ENCODE measurements around the gene COL9A3. TPM values are rescaled to one million over a fixed set of nuclear protein-coding genes. Genes with fewer than 3 reads are reported as not detected.
"Not testable (repeated sequence)": the region's sequence is repeated elsewhere in the genome, so short reads cannot be mapped to it uniquely, and the experiment has no call there.

COL9A3 gene
- total RNA-seq, 1 donor from 2014 or later: 5.5 TPM

DNA sequence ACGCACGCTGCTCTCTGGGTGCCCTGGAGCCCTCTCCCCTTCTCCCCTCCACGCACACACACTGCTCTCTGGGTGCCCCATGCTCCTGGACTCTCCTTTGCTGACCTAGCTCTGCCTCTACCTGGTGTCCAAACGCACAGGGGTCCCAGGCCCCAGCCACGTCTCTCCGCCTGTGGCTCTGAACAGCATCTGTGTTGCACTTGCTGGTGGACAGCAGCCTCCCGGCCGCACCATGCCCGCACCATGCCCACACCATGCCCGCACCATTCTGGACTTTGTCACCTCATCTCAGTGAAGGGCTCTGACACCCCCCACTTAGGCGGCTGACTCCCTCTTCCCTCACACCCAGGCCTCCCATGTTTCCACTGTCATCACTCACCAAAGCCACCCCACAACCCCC is 23.0 kb downstream of the COL9A3 start:
- intact Hi-C loops (cut with DNase I): no loop called here
- DNase-seq (ENCODE audit: missing footprints) (no peak), ATAC-seq (no peak)

DNA sequence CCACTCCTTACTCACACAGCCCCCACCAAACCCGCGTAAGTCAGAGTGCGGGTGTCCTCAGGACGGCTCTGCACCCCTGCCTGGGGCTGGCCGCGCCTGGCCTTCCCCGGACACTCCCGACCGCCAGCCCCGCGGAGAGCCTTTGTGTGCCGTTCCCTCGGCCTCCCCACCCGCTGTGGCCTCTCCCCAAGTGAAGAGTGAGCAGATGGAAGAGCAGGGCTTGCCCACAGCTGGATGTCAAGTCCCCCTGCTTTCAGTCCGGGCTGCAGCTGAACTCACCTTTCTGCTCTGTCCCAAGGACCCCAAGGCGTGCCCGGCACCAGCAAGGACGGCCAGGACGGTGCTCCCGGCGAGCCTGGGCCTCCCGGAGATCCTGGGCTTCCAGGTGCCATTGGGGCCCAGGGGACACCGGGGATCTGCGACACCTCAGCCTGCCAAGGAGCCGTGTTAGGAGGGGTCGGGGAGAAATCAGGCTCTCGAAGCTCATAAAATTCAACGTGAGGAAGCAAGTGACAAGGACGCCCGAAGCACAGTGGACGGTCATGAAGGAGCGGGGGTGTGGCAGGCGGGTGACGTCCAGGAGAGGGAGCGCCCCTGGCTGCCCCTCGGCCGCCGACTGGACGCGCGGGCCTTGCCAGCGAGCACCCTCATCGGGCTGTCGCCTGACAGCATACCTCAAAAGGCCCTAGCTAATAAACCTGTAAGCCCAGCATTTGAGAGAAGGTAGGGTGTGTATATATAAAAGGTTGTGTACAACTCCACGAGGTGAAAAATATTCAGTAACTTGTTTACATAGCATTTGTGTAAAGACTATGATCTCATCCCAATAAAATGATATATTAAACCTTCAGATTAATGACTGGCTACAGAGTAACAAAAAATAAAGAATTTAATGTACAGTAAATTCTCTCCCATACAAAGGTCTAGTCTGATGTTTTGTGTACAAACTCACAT is 23.7 kb downstream of the COL9A3 start:
- peak; percentile 15 for DNase-seq (ENCODE audit: missing footprints)
- no peak for ATAC-seq
- intact Hi-C loops (cut with DNase I): no loop called here

GRCh38 chr20:62841705-62842212 is 24.9 kb downstream of the COL9A3 start:
- DNase-seq (ENCODE audit: missing footprints) (peak; percentile 22), ATAC-seq (no peak)
- intact Hi-C loops (cut with DNase I): no loop called here

DNA sequence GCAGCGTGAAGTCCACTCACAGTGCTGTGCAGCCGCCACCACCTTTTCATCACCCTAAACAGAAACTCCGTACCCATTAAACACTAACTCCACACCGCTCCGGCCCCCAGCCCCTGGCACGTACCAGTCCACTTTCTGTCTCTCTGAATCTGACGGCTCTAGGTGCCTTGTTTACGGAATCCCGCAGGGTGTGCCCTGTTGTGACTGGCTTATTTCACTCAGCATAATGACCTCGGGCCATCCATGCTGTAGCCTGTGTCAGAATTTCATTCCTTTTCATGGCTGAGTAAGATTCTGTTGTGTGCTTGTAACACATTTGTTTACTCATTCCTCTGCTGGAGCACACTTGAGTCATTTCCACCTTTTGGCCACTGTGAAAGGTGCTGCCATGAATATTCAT is 26.8 kb downstream of the COL9A3 start:
- DNase-seq (ENCODE audit: missing footprints) (no peak), ATAC-seq (no peak)
- intact Hi-C loops (cut with DNase I): no loop called here

DNA sequence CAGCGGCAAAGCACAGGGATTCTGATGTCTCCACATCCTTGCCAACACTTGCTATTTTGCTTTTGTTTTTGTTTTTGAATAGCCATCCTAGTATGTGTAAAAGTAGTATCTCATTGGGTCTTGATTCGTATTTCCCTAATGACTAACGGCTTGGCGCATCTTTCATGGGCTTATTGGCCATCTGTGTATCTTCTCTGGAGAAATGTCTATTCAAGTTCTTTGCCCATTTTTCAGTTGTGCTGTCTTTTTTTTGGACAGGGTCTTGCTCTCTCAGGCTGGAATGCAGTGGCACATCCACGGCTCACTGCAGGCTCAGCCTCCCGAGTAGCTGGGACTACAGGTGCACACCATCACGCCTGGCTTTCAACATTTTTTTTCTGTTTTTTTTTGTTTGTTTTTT is 27.3 kb downstream of the COL9A3 start:
- no peak for ATAC-seq
- DNase-seq (ENCODE audit: missing footprints): no peak
- intact Hi-C loops (cut with DNase I): no loop called here

- DNase-seq (ENCODE audit: missing footprints) (no peak), ATAC-seq (no peak)
- intact Hi-C loops (cut with DNase I): no loop called here
Observed at GRCh38 chr20:62845416-62846160, 28.7 kb downstream of the COL9A3 start.

- intact Hi-C loops (cut with DNase I): no loop called here
- DNase-seq (ENCODE audit: missing footprints) (no peak), ATAC-seq (peak; percentile 47)
Observed at GRCh38 chr20:62846166-62846890, 29.5 kb downstream of the COL9A3 start.

- ATAC-seq; intact Hi-C loops (cut with DNase I); DNase-seq (ENCODE audit: missing footprints): not testable (repeated sequence)
Observed at GRCh38 chr20:62848917-62849316, 32.1 kb downstream of the COL9A3 start.

- DNase-seq (ENCODE audit: missing footprints) (no peak), ATAC-seq (no peak)
- intact Hi-C loops (cut with DNase I): no loop called here
Observed at GRCh38 chr20:62849431-62849830, 32.6 kb downstream of the COL9A3 start.

DNA sequence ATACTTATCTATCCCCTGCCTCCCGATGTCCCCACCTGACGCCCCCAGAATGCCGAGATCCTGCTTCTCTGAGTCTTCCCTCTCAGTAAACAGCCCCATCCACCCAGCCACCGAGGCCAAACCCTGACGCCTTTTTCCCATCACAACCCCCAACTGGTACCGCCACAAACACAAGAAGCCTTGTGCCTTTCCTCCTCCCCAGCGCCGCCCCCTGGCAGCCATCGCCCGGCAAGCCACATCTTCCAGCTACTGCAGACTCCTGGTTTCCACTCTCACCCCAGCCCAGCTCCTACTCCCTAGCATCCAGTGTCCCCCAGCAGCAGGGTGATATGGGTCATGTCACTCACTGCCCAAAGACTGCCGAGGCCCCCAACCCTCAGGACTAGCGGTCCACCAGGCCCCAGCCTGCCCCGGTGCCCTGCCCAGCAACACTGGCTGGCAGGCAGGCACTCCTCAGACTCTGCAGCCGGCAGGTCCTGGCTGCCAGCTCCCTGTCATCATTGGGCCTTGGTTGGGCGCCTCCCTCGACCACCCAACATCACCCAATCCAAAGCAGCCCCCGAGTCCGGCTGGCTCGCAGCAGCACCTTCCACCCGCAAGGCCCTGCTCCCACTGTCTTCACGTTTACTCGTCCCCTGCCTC is 33.6 kb downstream of the COL9A3 start:
- intact Hi-C loops (cut with DNase I): no loop called here
- no peak for ATAC-seq

GRCh38 chr20:62852196-62852595 is 35.3 kb downstream of the COL9A3 start:
- intact Hi-C loops (cut with DNase I): no loop called here
- DNase-seq (ENCODE audit: missing footprints) (no peak), ATAC-seq (no peak)

More for the DNA sequence above, 33.6 kb downstream of the COL9A3 start:
- no peak for DNase-seq (ENCODE audit: missing footprints)

- no peak for ATAC-seq
- intact Hi-C loops (cut with DNase I): no loop called here
- no peak for DNase-seq (ENCODE audit: missing footprints)
Observed at GRCh38 chr20:62852841-62853240, 36.0 kb downstream of the COL9A3 start.

DNA sequence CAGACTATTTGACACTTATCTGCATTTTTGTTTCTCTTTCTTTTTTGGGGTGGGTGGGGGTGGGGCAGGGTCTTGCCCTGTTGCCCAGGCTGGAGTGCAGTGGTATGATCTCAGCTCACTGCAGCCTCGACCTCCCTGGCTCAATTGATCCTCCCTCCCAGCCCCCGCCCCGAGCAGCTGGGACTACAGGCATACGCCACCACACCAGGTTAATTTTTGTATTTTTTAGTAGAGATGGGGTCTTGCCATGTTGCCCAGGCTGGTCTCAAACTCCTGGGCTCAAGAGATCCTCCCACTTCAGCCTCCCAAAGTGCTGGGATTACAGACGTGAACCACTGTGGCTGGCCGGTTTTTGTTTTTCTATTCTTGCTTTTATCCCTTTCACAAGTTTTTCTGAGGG is 36.5 kb downstream of the COL9A3 start:
- ATAC-seq; intact Hi-C loops (cut with DNase I); DNase-seq (ENCODE audit: missing footprints): not testable (repeated sequence)

DNA sequence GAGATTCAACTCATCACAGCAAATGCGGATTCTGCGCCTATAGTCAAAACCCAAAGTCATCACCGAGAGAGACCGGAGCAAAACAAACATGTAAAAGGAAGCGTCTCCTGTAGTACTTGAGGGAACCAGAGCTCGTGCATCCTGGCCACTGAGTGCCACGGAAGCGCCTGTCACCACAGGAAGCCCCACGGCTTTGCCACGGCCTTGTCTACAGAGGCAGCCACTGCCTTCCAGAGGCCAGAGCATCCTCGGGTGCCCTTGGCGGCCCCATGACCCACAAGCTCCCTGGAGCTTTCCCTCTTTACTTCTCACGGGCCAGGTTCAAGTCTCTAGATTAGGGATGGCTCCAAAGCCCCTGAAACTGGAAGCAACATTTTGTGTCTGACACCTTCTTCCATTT is 37.3 kb downstream of the COL9A3 start:
- ATAC-seq (no peak), DNase-seq (ENCODE audit: missing footprints) (no peak)
- intact Hi-C loops (cut with DNase I): no loop called here

DNA sequence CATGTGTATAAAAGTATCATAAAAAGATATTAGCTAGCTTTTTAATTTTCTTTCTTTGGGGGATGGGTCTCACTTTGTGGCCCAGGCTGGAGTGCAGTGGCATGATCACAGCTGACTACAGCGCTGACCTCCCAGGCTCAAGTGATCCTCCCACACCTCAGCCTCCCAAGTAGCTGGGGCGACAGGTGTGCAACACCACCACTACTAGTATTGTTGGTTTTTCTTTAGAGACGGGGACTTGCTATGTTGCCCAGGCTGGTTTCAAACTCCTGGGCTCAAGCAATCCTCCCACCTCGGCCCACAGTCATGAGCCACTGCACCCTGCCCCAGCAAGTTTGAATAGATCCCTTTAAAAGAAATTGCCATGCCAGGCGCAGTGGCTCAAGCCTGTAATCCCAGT is 38.3 kb downstream of the COL9A3 start:
- ATAC-seq (no peak), DNase-seq (ENCODE audit: missing footprints) (no peak)
- intact Hi-C loops (cut with DNase I): no loop called here

GRCh38 chr20:62856931-62857619 is 40.2 kb downstream of the COL9A3 start:
- no peak for DNase-seq (ENCODE audit: missing footprints)
- intact Hi-C loops (cut with DNase I): no loop called here
- ATAC-seq: no peak

GRCh38 chr20:62858058-62858830 is 41.4 kb downstream of the COL9A3 start:
- intact Hi-C loops (cut with DNase I): no loop called here
- no peak for DNase-seq (ENCODE audit: missing footprints)

More at GRCh38 chr20:62858058-62858830, 41.4 kb downstream of the COL9A3 start:
- ATAC-seq: no peak
